Measurements from ENCODE around the gene CDK10.

Gene CDK10

GRCh38 chr16:89729863-89730593 lies 43.5 kb downstream of the CDK10 start:
- no peak for DNase-seq (ENCODE audit: low read depth, low spot score)
- no peak overlapping the region for H3K4me3 ChIP-seq
- peaks cover under 1% of the 10 kb centered on the region; the same call in 1 of the 2 replicates for H3K36me3 ChIP-seq (ENCODE audit: insufficient read depth, low read length)
- H3K9me3 ChIP-seq (ENCODE audit: low read depth, low read length) = no peaks in the 10 kb centered on the region
- TF ChIP-seq EZH2 (IDR thresholded peaks at IDR 0.05) (no peak), FOXP2 (optimal IDR thresholded peaks at IDR 0.05; ENCODE audit: control extremely low read depth, extremely low read length, insufficient read depth) (no peak), POLR2AphosphoS5 (IDR thresholded peaks at IDR 0.05; ENCODE audit: borderline replicate concordance, low read depth, low read length) (no peak)
- H3K27ac ChIP-seq = no peak overlapping the region
- H3K9ac ChIP-seq (ENCODE audit: insufficient read length) = no peak overlapping the region

GRCh38 chr16:89730610-89731234 lies 44.2 kb downstream of the CDK10 start:
- Histone ChIP-seq H3K36me3 (ENCODE audit: insufficient read depth, low read length) (peaks cover 4% of the 10 kb centered on the region; the same call in 1 of the 2 replicates), H3K9me3 (ENCODE audit: low read depth, low read length) (no peaks in the 10 kb centered on the region), H3K9ac (ENCODE audit: insufficient read length) (no peak overlapping the region), H3K27ac (no peak overlapping the region), H3K4me3 (no peak overlapping the region)
- no peak for DNase-seq (ENCODE audit: low read depth, low spot score)
- TF ChIP-seq POLR2AphosphoS5 (IDR thresholded peaks at IDR 0.05; ENCODE audit: borderline replicate concordance, low read depth, low read length) (no peak; the same call in 1 of the 2 replicates), EZH2 (IDR thresholded peaks at IDR 0.05) (no peak), FOXP2 (optimal IDR thresholded peaks at IDR 0.05; ENCODE audit: control extremely low read depth, extremely low read length, insufficient read depth) (no peak)

GRCh38 chr16:89732142-89732917 lies 45.8 kb downstream of the CDK10 start:
- no peaks in the 10 kb centered on the region for H3K9me3 ChIP-seq (ENCODE audit: low read depth, low read length)
- DNase-seq (ENCODE audit: low read depth, low spot score) = no peak
- no peak overlapping the region for H3K9ac ChIP-seq (ENCODE audit: insufficient read length)
- no peak overlapping the region for H3K4me3 ChIP-seq
- H3K27ac ChIP-seq = 0 out of 2 replicates have a peak overlapping the region, but pooled peaks have one; percentile 42
- no peak for TF ChIP-seq EZH2 (IDR thresholded peaks at IDR 0.05)
- TF ChIP-seq FOXP2 (optimal IDR thresholded peaks at IDR 0.05; ENCODE audit: control extremely low read depth, extremely low read length, insufficient read depth) = no peak
- no peak for TF ChIP-seq POLR2AphosphoS5 (IDR thresholded peaks at IDR 0.05; ENCODE audit: borderline replicate concordance, low read depth, low read length)
- H3K36me3 ChIP-seq (ENCODE audit: insufficient read depth, low read length) = peaks cover 7% of the 10 kb centered on the region; the same call in 1 of the 2 replicates

- H3K9ac ChIP-seq (ENCODE audit: insufficient read length) = no peak overlapping the region
- DNase-seq (ENCODE audit: low read depth, low spot score) = no peak
- no peak for TF ChIP-seq POLR2AphosphoS5 (IDR thresholded peaks at IDR 0.05; ENCODE audit: borderline replicate concordance, low read depth, low read length)
- no peak for TF ChIP-seq FOXP2 (optimal IDR thresholded peaks at IDR 0.05; ENCODE audit: control extremely low read depth, extremely low read length, insufficient read depth)
- TF ChIP-seq EZH2 (IDR thresholded peaks at IDR 0.05) = no peak
- H3K4me3 ChIP-seq = no peak overlapping the region
- no peaks in the 10 kb centered on the region for H3K9me3 ChIP-seq (ENCODE audit: low read depth, low read length)
- peaks cover 11% of the 10 kb centered on the region; the same call in 1 of the 2 replicates for H3K36me3 ChIP-seq (ENCODE audit: insufficient read depth, low read length)
- H3K27ac ChIP-seq = no peak overlapping the region
Measured at GRCh38 chr16:89732918-89733242, 46.4 kb downstream of the CDK10 start.

- peaks cover 15% of the 10 kb centered on the region; the same call in 1 of the 2 replicates for H3K36me3 ChIP-seq (ENCODE audit: insufficient read depth, low read length)
Measured at GRCh38 chr16:89733322-89733721, 46.8 kb downstream of the CDK10 start.

GRCh38 chr16:89733792-89734191 lies 47.3 kb downstream of the CDK10 start:
- H3K4me3 ChIP-seq = no peak overlapping the region
- no peaks in the 10 kb centered on the region for H3K9me3 ChIP-seq (ENCODE audit: low read depth, low read length)
- no peak for DNase-seq (ENCODE audit: low read depth, low spot score)
- H3K9ac ChIP-seq (ENCODE audit: insufficient read length) = no peak overlapping the region
- H3K27ac ChIP-seq = no peak overlapping the region
- peaks cover 19% of the 10 kb centered on the region; the same call in 1 of the 2 replicates for H3K36me3 ChIP-seq (ENCODE audit: insufficient read depth, low read length)
- no peak for TF ChIP-seq EZH2 (IDR thresholded peaks at IDR 0.05)
- TF ChIP-seq POLR2AphosphoS5 (IDR thresholded peaks at IDR 0.05; ENCODE audit: borderline replicate concordance, low read depth, low read length) = no peak
- no peak for TF ChIP-seq FOXP2 (optimal IDR thresholded peaks at IDR 0.05; ENCODE audit: control extremely low read depth, extremely low read length, insufficient read depth)

More at GRCh38 chr16:89733322-89733721, 46.8 kb downstream of the CDK10 start:
- no peak for TF ChIP-seq EZH2 (IDR thresholded peaks at IDR 0.05)
- no peak for TF ChIP-seq POLR2AphosphoS5 (IDR thresholded peaks at IDR 0.05; ENCODE audit: borderline replicate concordance, low read depth, low read length)
- no peak for TF ChIP-seq FOXP2 (optimal IDR thresholded peaks at IDR 0.05; ENCODE audit: control extremely low read depth, extremely low read length, insufficient read depth)
- no peak for DNase-seq (ENCODE audit: low read depth, low spot score)
- Histone ChIP-seq H3K4me3 (no peak overlapping the region), H3K27ac (no peak overlapping the region), H3K9ac (ENCODE audit: insufficient read length) (no peak overlapping the region), H3K9me3 (ENCODE audit: low read depth, low read length) (no peaks in the 10 kb centered on the region)

GRCh38 chr16:89736554-89736953 lies 50.1 kb downstream of the CDK10 start:
- Histone ChIP-seq H3K27ac (no peak overlapping the region), H3K9ac (ENCODE audit: insufficient read length) (no peak overlapping the region), H3K9me3 (ENCODE audit: low read depth, low read length) (no peaks in the 10 kb centered on the region), H3K36me3 (ENCODE audit: insufficient read depth, low read length) (peaks cover 30% of the 10 kb centered on the region; the same call in 1 of the 2 replicates), H3K4me3 (no peak overlapping the region)
- DNase-seq (ENCODE audit: low read depth, low spot score) = no peak
- TF ChIP-seq POLR2AphosphoS5 (IDR thresholded peaks at IDR 0.05; ENCODE audit: borderline replicate concordance, low read depth, low read length) (no peak), EZH2 (IDR thresholded peaks at IDR 0.05) (no peak), FOXP2 (optimal IDR thresholded peaks at IDR 0.05; ENCODE audit: control extremely low read depth, extremely low read length, insufficient read depth) (no peak)

Data from SK-N-MC (cell line).